ENCODE measurements around the gene AATF. TPM values are rescaled to one million over a fixed set of nuclear protein-coding genes. Genes with fewer than 3 reads are reported as not detected.

AATF gene
- total RNA-seq, 1 experiment from 2014 or later: 87.6 TPM

DNA sequence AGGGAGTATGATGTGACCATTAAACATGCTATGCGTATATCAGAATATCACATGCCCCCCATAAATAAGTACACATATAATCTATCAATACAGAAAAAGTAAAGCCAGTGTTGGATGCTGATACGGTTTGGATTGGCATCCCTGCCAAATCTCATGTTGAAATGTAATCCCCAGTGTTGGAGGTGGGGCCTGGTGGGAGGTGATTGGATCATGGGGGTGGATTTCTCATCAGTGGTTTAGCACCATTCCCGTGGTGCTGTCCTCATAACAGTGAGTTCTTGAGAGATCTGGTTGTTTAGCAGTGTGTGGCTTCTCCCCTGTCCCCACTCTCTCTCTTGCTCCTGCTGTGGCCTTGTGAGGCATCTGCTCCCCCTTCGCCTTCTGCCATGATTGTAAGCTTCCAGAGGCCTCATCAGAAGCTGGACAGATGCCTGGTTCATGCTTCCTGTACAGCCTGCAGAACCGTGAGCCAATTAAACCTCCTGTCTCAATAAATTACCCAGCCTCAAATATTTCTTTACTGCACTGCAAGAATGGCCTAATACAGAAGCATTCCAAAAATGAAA lies 88.9 kb downstream of the AATF start:
- Histone ChIP-seq H3K36me3 (ENCODE audit: control insufficient read depth, insufficient read depth, low read length) (no peaks in the 10 kb centered on the region), H3K27me3 (replicated peaks; ENCODE audit: control insufficient read depth, insufficient read depth, low read length) (no peaks in the 10 kb centered on the region), H3K4me1 (no peaks in the 10 kb centered on the region), H3K4me3 (ENCODE audit: low read depth, low read length) (no peak overlapping the region), H3K9me3 (no peaks in the 10 kb centered on the region)
- no TSS peak for BruUV-seq (replicated peaks)
- no peaks in the 10 kb centered on the region for H3K4me1 Mint-ChIP-seq (ENCODE audit: low read depth, unreplicated experiment)
- H3K9me3 Mint-ChIP-seq (ENCODE audit: unreplicated experiment): no peaks in the 10 kb centered on the region
- ChIA-PET POLR2A (no interaction called here), CTCF (no interaction called here)
- no peak for DNase-seq
- intact Hi-C loops (cut with micrococcal nuclease; ENCODE audit: unreplicated experiment): no loop called here
- H3K27me3 Mint-ChIP-seq (ENCODE audit: insufficient read depth, unreplicated experiment): no peaks in the 10 kb centered on the region
- TF ChIP-seq, protein P1, sequence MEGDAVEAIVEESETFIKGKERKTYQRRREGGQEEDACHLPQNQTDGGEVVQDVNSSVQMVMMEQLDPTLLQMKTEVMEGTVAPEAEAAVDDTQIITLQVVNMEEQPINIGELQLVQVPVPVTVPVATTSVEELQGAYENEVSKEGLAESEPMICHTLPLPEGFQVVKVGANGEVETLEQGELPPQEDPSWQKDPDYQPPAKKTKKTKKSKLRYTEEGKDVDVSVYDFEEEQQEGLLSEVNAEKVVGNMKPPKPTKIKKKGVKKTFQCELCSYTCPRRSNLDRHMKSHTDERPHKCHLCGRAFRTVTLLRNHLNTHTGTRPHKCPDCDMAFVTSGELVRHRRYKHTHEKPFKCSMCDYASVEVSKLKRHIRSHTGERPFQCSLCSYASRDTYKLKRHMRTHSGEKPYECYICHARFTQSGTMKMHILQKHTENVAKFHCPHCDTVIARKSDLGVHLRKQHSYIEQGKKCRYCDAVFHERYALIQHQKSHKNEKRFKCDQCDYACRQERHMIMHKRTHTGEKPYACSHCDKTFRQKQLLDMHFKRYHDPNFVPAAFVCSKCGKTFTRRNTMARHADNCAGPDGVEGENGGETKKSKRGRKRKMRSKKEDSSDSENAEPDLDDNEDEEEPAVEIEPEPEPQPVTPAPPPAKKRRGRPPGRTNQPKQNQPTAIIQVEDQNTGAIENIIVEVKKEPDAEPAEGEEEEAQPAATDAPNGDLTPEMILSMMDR (IDR thresholded peaks at IDR 0.05; ENCODE audit: insufficient read depth in 1 of 2, low read depth in 1 of 2, low read length in 1 of 2, severe bottlenecking in 1 of 2, unreplicated experiment in 1 of 2): no peak
- H3K4me3 Mint-ChIP-seq (ENCODE audit: unreplicated experiment): no peak overlapping the region
- peaks cover 19% of the 10 kb centered on the region for H3K36me3 Mint-ChIP-seq (ENCODE audit: insufficient read depth, unreplicated experiment)
- H3K27ac Mint-ChIP-seq (ENCODE audit: unreplicated experiment): no peak overlapping the region

DNA sequence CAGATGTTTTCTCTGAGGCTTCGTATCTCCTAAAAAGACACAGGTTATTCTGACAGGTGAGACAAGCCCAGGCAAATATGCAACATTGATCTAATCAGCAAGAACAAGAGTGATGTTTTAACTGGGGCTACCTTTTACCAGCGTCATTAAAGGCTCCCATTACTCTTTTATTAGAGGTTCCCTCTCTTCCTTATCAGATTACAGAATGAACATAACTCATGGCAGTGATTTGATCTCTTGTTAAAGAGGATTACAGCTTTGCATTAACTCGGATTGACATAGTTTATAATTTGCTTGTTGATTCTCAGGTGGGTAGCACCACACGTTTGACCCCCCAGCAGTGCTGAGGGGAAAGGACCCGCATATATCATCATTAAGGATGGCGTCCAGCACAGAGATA lies 90.5 kb downstream of the AATF start:
- ChIA-PET CTCF (no interaction called here), POLR2A (no interaction called here)
- intact Hi-C loops (cut with micrococcal nuclease; ENCODE audit: unreplicated experiment): no loop called here
- BruUV-seq (replicated peaks): no TSS peak
- DNase-seq: no peak
- Histone ChIP-seq H3K4me3 (ENCODE audit: low read depth, low read length) (no peak overlapping the region), H3K4me1 (no peaks in the 10 kb centered on the region), H3K36me3 (ENCODE audit: control insufficient read depth, insufficient read depth, low read length) (no peaks in the 10 kb centered on the region), H3K27me3 (replicated peaks; ENCODE audit: control insufficient read depth, insufficient read depth, low read length) (no peaks in the 10 kb centered on the region), H3K9me3 (no peaks in the 10 kb centered on the region)
- TF ChIP-seq, protein P1 (IDR thresholded peaks at IDR 0.05; ENCODE audit: insufficient read depth in 1 of 2, low read depth in 1 of 2, low read length in 1 of 2, severe bottlenecking in 1 of 2, unreplicated experiment in 1 of 2): no peak
- no peak overlapping the region for H3K27ac Mint-ChIP-seq (ENCODE audit: unreplicated experiment)
- H3K4me1 Mint-ChIP-seq (ENCODE audit: low read depth, unreplicated experiment): peaks cover 6% of the 10 kb centered on the region
- no peaks in the 10 kb centered on the region for H3K27me3 Mint-ChIP-seq (ENCODE audit: insufficient read depth, unreplicated experiment)
- H3K36me3 Mint-ChIP-seq (ENCODE audit: insufficient read depth, unreplicated experiment): peaks cover 21% of the 10 kb centered on the region
- H3K4me3 Mint-ChIP-seq (ENCODE audit: unreplicated experiment): no peak overlapping the region
- no peaks in the 10 kb centered on the region for H3K9me3 Mint-ChIP-seq (ENCODE audit: unreplicated experiment)

GRCh38 chr17:37041932-37042331 lies 93.2 kb downstream of the AATF start:
- Mint-ChIP-seq H3K9me3 (ENCODE audit: unreplicated experiment) (no peaks in the 10 kb centered on the region), H3K4me1 (ENCODE audit: low read depth, unreplicated experiment) (peaks cover 6% of the 10 kb centered on the region), H3K27me3 (ENCODE audit: insufficient read depth, unreplicated experiment) (no peaks in the 10 kb centered on the region), H3K36me3 (ENCODE audit: insufficient read depth, unreplicated experiment) (peaks cover 15% of the 10 kb centered on the region), H3K27ac (ENCODE audit: unreplicated experiment) (no peak overlapping the region), H3K4me3 (ENCODE audit: unreplicated experiment) (no peak overlapping the region)
- BruUV-seq (replicated peaks): no TSS peak
- no peak for DNase-seq
- intact Hi-C loops (cut with micrococcal nuclease; ENCODE audit: unreplicated experiment): loop anchor here (10.0 kb wide), 2 partner anchors 107 to 317 kb away; partner anchors contain the start of gene LHX1
- ChIA-PET CTCF (interaction anchor here (0.7 kb wide), 1 partner anchor 93 kb away, joined by 7 read pairs; no protein-coding TSS in a partner anchor), POLR2A (interaction anchor here (0.7 kb wide), 1 partner anchor 559 kb away, joined by 8 read pairs; no protein-coding TSS in a partner anchor)
- H3K36me3 ChIP-seq (ENCODE audit: control insufficient read depth, insufficient read depth, low read length): no peaks in the 10 kb centered on the region
- H3K4me3 ChIP-seq (ENCODE audit: low read depth, low read length): no peak overlapping the region
- no peaks in the 10 kb centered on the region for H3K4me1 ChIP-seq
- TF ChIP-seq, protein P1 (IDR thresholded peaks at IDR 0.05; ENCODE audit: insufficient read depth in 1 of 2, low read depth in 1 of 2, low read length in 1 of 2, severe bottlenecking in 1 of 2, unreplicated experiment in 1 of 2): no peak
- no peaks in the 10 kb centered on the region for H3K27me3 ChIP-seq (replicated peaks; ENCODE audit: control insufficient read depth, insufficient read depth, low read length)
- H3K9me3 ChIP-seq: no peaks in the 10 kb centered on the region
